Calu3 (cell line): Measurements from ENCODE around the gene CTDP1. TPM values are rescaled to one million over a fixed set of nuclear protein-coding genes. Genes with fewer than 3 reads are reported as not detected.

Source experiments
- BruUV-seq: library from RNA; stranded (reverse); fragments of 400-500 nt; replicated peaks from 2 replicates; lab custom pipeline; 2021; lab: Mats Ljungman, UMichigan
- CTCF ChIA-PET: fragments of 300-600 bp; sonication (Branson Sonifier 250); formaldehyde crosslinking; loops from one replicate; lab custom pipeline; 2022; ENCODE audit warnings: antibody characterized with exemption; lab: Charles Lee
- DNase-seq: peaks from one replicate; pipeline ENCODE4 v3.0.0; 2022
- H3K27ac Mint-ChIP-seq: one replicate; pipeline ENCODE4 v1.8.0; 2022; ENCODE audit warnings: mixed read lengths; ENCODE audit not compliant: unreplicated experiment
- H3K27me3 Mint-ChIP-seq: one replicate; pipeline ENCODE4 v1.8.0; 2022; ENCODE audit warnings: mixed read lengths; ENCODE audit not compliant: unreplicated experiment
- H3K36me3 Mint-ChIP-seq: one replicate; pipeline ENCODE4 v1.8.0; 2022; ENCODE audit warnings: mild to moderate bottlenecking, moderate library complexity, mixed read lengths; ENCODE audit not compliant: insufficient read depth, unreplicated experiment
- H3K4me1 Mint-ChIP-seq: one replicate; pipeline ENCODE4 v1.8.0; 2022; ENCODE audit warnings: mild to moderate bottlenecking, low read depth, mixed read lengths; ENCODE audit not compliant: unreplicated experiment
- H3K4me3 Mint-ChIP-seq: one replicate; pipeline ENCODE4 v1.8.0; 2022; ENCODE audit warnings: mild to moderate bottlenecking, low read depth, moderate library complexity, mixed read lengths; ENCODE audit not compliant: unreplicated experiment
- H3K9me3 Mint-ChIP-seq: one replicate; pipeline ENCODE4 v1.8.0; 2022; ENCODE audit warnings: low read depth, mixed read lengths; ENCODE audit not compliant: unreplicated experiment
- CTCF ChIP-seq: fragments of 200-600 bp; IDR thresholded peaks from one replicate; pipeline ENCODE4 v1.8.0; 2022; ENCODE audit warnings: antibody characterized with exemption; ENCODE audit not compliant: unreplicated experiment
- intact Hi-C: fragments of 100-400 bp; cut with micrococcal nuclease; formaldehyde crosslinking; loops from one replicate; pipeline ENCODE4 v1.10.0; 2022; ENCODE audit not compliant: unreplicated experiment
- total RNA-seq: library from RNA; stranded (reverse); gene quantifications from 2 replicates; pipeline ENCODE4 v1.2.3, GENCODE V29; 2022

Gene CTDP1
- total RNA-seq, 1 experiment from 2014 or later: 15.6 TPM

- no peak overlapping the region for H3K4me3 Mint-ChIP-seq
- TF ChIP-seq CTCF: no peak
- H3K27me3 Mint-ChIP-seq: peaks cover 47% of the 10 kb centered on the region
- H3K36me3 Mint-ChIP-seq: peaks cover 5% of the 10 kb centered on the region
- H3K9me3 Mint-ChIP-seq: peaks cover 12% of the 10 kb centered on the region
- DNase-seq: no peak
- intact Hi-C loops: no loop called here
- H3K27ac Mint-ChIP-seq: no peak overlapping the region
- H3K4me1 Mint-ChIP-seq: peaks cover 9% of the 10 kb centered on the region
- CTCF ChIA-PET: no interaction called here
- no TSS peak for BruUV-seq
Measured at GRCh38 chr18:79792096-79792987, 112.7 kb downstream of the CTDP1 start.

- Mint-ChIP-seq H3K4me1 (peaks cover 9% of the 10 kb centered on the region), H3K4me3 (no peak overlapping the region), H3K36me3 (peaks cover 5% of the 10 kb centered on the region), H3K27ac (no peak overlapping the region), H3K9me3 (peaks cover 13% of the 10 kb centered on the region), H3K27me3 (peaks cover 54% of the 10 kb centered on the region)
- intact Hi-C loops: no loop called here
- CTCF ChIA-PET: no interaction called here
- no peak for DNase-seq
- no TSS peak for BruUV-seq
- no peak for TF ChIP-seq CTCF
Measured at GRCh38 chr18:79792988-79793355, 113.4 kb downstream of the CTDP1 start.

GRCh38 chr18:79794846-79795245, 115.2 kb downstream of the CTDP1 start:
- no peak overlapping the region for H3K27ac Mint-ChIP-seq
- DNase-seq: no peak
- no peak for TF ChIP-seq CTCF
- peaks cover 5% of the 10 kb centered on the region for H3K36me3 Mint-ChIP-seq
- no peak overlapping the region for H3K4me3 Mint-ChIP-seq
- H3K27me3 Mint-ChIP-seq: peaks cover 54% of the 10 kb centered on the region
- BruUV-seq: no TSS peak
- peaks cover 9% of the 10 kb centered on the region for H3K4me1 Mint-ChIP-seq
- intact Hi-C loops: no loop called here
- CTCF ChIA-PET: no interaction called here
- peaks cover 13% of the 10 kb centered on the region for H3K9me3 Mint-ChIP-seq

GRCh38 chr18:79795446-79795845, 115.8 kb downstream of the CTDP1 start:
- Mint-ChIP-seq H3K9me3 (peaks cover 13% of the 10 kb centered on the region), H3K4me3 (no peak overlapping the region), H3K4me1 (peaks cover 9% of the 10 kb centered on the region), H3K27ac (no peak overlapping the region), H3K36me3 (peaks cover 5% of the 10 kb centered on the region), H3K27me3 (peaks cover 52% of the 10 kb centered on the region)
- BruUV-seq: no TSS peak
- TF ChIP-seq CTCF: no peak
- intact Hi-C loops: no loop called here
- DNase-seq: no peak
- CTCF ChIA-PET: no interaction called here
